Testis (tissue), 2 donors: ENCODE results near the gene KRT222.

Source experiments
- CTCF ChIP-seq, 3 experiments: fragments of 450-650 bp in 2 of 3; fragments of 200-600 bp in 1 of 3; sonication (generic) in 1 of 3; IDR thresholded peaks; one replicate each; pipeline ENCODE4 v1.5.1; 2016 to 2019; ENCODE audit warnings: antibody characterized with exemption in 3 of 3, mild to moderate bottlenecking in 2 of 3, moderate library complexity in 1 of 3
- POLR2A ChIP-seq: fragments of 450-650 bp; IDR thresholded peaks from one replicate; pipeline ENCODE4 v1.6.1; 2017; ENCODE audit warnings: antibody characterized with exemption, mild to moderate bottlenecking, moderate library complexity

GRCh38 chr17:40658396-40658795 is 6.6 kb downstream of the KRT222 start:
- TF ChIP-seq POLR2A = no peak
- no peak for TF ChIP-seq CTCF (IDR thresholded peaks at IDR 0.05)
